Activated naive CD4-positive, alpha-beta T cell treated with anti-CD3 and anti-CD28 coated beads, Interleukin-2, amount 10 ng/mL, durations not matched to agents 7 days and 5 days (primary cell): Measurements from ENCODE around the gene SEMA4B.
"Not testable (repeated sequence)": the region's sequence is repeated elsewhere in the genome, so short reads cannot be mapped to it uniquely, and the experiment has no call there.

ENCODE experiments used
- CTCF ChIA-PET: fragments of 350-600 bp; sonication (Branson Sonifier 250); formaldehyde crosslinking; loops from one replicate; lab custom pipeline; 2021; ENCODE audit warnings: antibody characterized with exemption; lab: Charles Lee
- DNase-seq: peaks from one replicate; pipeline ENCODE4 v3.0.0-alpha.2; 2020
- H3K27ac Mint-ChIP-seq: one replicate; pipeline ENCODE4 v1.8.0; 2021; ENCODE audit warnings: mild to moderate bottlenecking, moderate library complexity, mixed read lengths
- H3K27me3 Mint-ChIP-seq: one replicate; pipeline ENCODE4 v1.8.0; 2021; ENCODE audit warnings: mild to moderate bottlenecking, mixed read lengths
- H3K36me3 Mint-ChIP-seq: one replicate; pipeline ENCODE4 v1.8.0; 2021; ENCODE audit warnings: mixed read lengths
- H3K4me1 Mint-ChIP-seq: one replicate; pipeline ENCODE4 v1.8.0; 2021; ENCODE audit warnings: mixed read lengths
- H3K4me3 Mint-ChIP-seq: one replicate; pipeline ENCODE4 v1.8.0; 2021; ENCODE audit warnings: mild to moderate bottlenecking, moderate library complexity, mixed read lengths
- H3K9me3 Mint-ChIP-seq: one replicate; pipeline ENCODE4 v1.8.0; 2021; ENCODE audit warnings: mixed read lengths

Gene SEMA4B

DNA sequence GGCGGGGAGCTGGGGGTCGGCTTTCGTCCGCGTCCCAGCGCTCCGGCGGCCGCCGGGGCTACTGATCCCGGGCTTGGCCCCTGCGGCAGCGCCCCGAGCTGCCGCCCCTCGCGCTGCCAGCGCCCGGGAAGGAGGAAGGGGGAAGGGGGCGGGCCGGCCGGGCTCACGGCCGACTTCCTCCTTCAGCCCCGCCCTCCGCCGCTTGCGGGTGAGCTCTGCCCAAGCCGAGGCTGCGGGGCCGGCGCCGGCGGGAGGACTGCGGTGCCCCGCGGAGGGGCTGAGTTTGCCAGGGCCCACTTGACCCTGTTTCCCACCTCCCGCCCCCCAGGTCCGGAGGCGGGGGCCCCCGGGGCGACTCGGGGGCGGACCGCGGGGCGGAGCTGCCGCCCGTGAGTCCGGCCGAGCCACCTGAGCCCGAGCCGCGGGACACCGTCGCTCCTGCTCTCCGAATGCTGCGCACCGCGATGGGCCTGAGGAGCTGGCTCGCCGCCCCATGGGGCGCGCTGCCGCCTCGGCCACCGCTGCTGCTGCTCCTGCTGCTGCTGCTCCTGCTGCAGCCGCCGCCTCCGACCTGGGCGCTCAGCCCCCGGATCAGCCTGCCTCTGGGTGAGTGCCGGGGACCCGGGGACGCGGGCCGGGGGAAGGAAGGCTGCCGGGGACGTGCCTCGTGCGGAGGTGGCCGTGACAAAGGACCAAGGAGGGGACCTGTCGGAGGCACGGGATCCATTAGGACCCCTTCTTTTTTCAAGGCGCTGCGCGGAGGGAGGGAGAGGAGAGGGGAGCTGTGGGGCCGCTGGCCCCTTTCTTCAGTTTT is at the start of gene SEMA4B:
SEMA4B (plus strand) TSS at position 201 of the 814 bp plus-strand sequence; CDS start at position 450, 249 bp downstream.
- H3K27ac Mint-ChIP-seq = peak within 1 kb of the TSS; percentile 64
- peaks cover 26% of the 10 kb centered on the region for H3K4me1 Mint-ChIP-seq
- H3K4me3 Mint-ChIP-seq = peak within 1 kb of the TSS; percentile 83
- H3K36me3 Mint-ChIP-seq = peaks cover 5% of the 10 kb centered on the region
- CTCF ChIA-PET = interaction anchor here (0.8 to 3.3 kb wide), 4 partner anchors 10 to 31 kb away, joined by 3 to 17 read pairs (median 8); partner anchors contain the start of gene CIB1
- DNase-seq = peak; percentile 87
- H3K9me3 Mint-ChIP-seq = no peaks in the 10 kb centered on the region
- H3K27me3 Mint-ChIP-seq = peaks cover 22% of the 10 kb centered on the region

DNA sequence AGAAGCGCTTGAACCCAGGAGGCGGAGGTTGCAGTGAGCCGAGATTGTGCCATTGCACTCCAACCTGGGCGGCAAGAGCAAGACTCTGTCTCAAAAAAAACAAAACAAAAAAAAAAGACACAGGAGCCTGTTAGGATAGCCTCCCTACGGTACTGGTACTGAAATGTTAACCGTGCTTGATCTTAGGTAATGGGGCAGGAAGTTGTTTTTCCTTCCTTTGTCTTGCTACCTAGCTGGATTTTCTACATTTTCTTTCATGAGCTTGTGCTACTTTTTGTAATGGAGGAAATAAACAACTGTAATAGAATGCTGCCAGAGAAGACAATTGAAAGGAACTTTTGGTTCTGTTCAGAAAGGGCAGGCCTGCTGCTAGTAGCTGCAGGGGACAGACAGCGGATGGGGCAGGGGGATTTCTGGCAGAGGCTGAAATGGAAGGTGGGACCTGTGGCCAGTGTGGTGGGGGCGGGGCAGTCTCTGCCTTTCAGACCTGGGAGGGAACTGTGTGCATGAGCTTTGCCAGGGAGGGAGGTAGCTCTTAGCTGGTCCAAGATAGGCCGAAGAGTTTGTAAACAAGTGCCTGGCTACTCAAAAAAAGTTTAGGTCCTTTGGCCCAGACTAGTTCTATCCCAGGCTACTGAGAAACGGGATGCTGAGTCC is 49.0 kb upstream of the SEMA4B start:
- Mint-ChIP-seq H3K4me3 (no peak overlapping the region), H3K36me3 (no peaks in the 10 kb centered on the region), H3K27ac (no peak overlapping the region), H3K4me1 (peaks cover 8% of the 10 kb centered on the region), H3K27me3 (peaks cover 17% of the 10 kb centered on the region), H3K9me3 (no peaks in the 10 kb centered on the region)
- DNase-seq = no peak
- CTCF ChIA-PET = interaction anchor here (0.9 to 1.9 kb wide), 5 partner anchors 9 to 134 kb away, joined by 3 to 7 read pairs (median 5); no protein-coding TSS in a partner anchor

- H3K4me1 Mint-ChIP-seq = peaks cover 20% of the 10 kb centered on the region
- no peaks in the 10 kb centered on the region for H3K9me3 Mint-ChIP-seq
- CTCF ChIA-PET = interaction anchor here (1.2 kb wide), 1 partner anchor 67 kb away, joined by 5 read pairs; no protein-coding TSS in a partner anchor
- peaks cover 17% of the 10 kb centered on the region for H3K27me3 Mint-ChIP-seq
- no peak overlapping the region for H3K27ac Mint-ChIP-seq
- no peak overlapping the region for H3K4me3 Mint-ChIP-seq
- no peaks in the 10 kb centered on the region for H3K36me3 Mint-ChIP-seq
- DNase-seq = no peak
Measured at GRCh38 chr15:90153658-90154057, 47.5 kb upstream of the SEMA4B start.

- CTCF ChIA-PET = interaction anchor here (1.2 kb wide), 1 partner anchor 67 kb away, joined by 5 read pairs; no protein-coding TSS in a partner anchor
- H3K36me3 Mint-ChIP-seq = no peaks in the 10 kb centered on the region
- no peak for DNase-seq
- no peak overlapping the region for H3K4me3 Mint-ChIP-seq
- H3K27me3 Mint-ChIP-seq = peaks cover 18% of the 10 kb centered on the region
- H3K9me3 Mint-ChIP-seq = no peaks in the 10 kb centered on the region
- H3K4me1 Mint-ChIP-seq = peaks cover 23% of the 10 kb centered on the region
- H3K27ac Mint-ChIP-seq = no peak overlapping the region
Measured at GRCh38 chr15:90154246-90154645, 46.9 kb upstream of the SEMA4B start.

- H3K9me3 Mint-ChIP-seq = no peaks in the 10 kb centered on the region
- no peak overlapping the region for H3K4me3 Mint-ChIP-seq
- CTCF ChIA-PET = interaction anchor here (0.6 kb wide), 1 partner anchor 11 kb away, joined by 4 read pairs; no protein-coding TSS in a partner anchor
- H3K27me3 Mint-ChIP-seq = peaks cover 18% of the 10 kb centered on the region
- no peaks in the 10 kb centered on the region for H3K36me3 Mint-ChIP-seq
- no peak for DNase-seq
- H3K27ac Mint-ChIP-seq = no peak overlapping the region
- H3K4me1 Mint-ChIP-seq = peaks cover 23% of the 10 kb centered on the region
Measured at GRCh38 chr15:90154861-90155626, 46.1 kb upstream of the SEMA4B start.

DNA sequence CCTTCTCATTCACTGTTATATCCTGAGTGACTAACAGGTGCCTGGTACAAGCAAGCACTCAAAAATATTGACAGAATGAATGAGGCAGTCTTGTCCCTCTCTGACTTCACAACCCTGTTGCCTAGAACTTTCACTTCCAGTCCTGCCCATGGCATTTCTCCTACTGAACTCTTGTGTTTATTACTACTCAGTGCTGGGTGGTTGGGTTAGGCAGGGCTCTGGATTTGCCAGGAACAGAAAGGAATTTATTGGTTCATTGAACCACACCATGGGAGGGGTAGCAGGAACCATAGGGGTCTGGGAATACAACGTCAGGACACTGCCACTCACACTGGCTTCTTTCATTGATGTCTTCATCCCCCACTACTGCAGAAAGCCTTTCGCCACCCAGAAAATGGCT is 41.9 kb upstream of the SEMA4B start:
- CTCF ChIA-PET = no interaction called here
- H3K9me3 Mint-ChIP-seq = no peaks in the 10 kb centered on the region
- peaks cover 46% of the 10 kb centered on the region for H3K27me3 Mint-ChIP-seq
- peaks cover 17% of the 10 kb centered on the region for H3K4me1 Mint-ChIP-seq
- no peak overlapping the region for H3K27ac Mint-ChIP-seq
- no peaks in the 10 kb centered on the region for H3K36me3 Mint-ChIP-seq
- no peak overlapping the region for H3K4me3 Mint-ChIP-seq
- DNase-seq = no peak

- Mint-ChIP-seq H3K4me3 (no peak overlapping the region), H3K36me3 (no peaks in the 10 kb centered on the region), H3K27ac (no peak overlapping the region), H3K27me3 (peaks cover 45% of the 10 kb centered on the region), H3K4me1 (peaks cover 17% of the 10 kb centered on the region), H3K9me3 (no peaks in the 10 kb centered on the region)
- no peak for DNase-seq
- CTCF ChIA-PET = interaction anchor here (0.7 to 1.7 kb wide), 4 partner anchors 58 to 321 kb away, joined by 3 to 5 read pairs (median 4); no protein-coding TSS in a partner anchor
Measured at GRCh38 chr15:90160781-90161727, 40.1 kb upstream of the SEMA4B start.

DNA sequence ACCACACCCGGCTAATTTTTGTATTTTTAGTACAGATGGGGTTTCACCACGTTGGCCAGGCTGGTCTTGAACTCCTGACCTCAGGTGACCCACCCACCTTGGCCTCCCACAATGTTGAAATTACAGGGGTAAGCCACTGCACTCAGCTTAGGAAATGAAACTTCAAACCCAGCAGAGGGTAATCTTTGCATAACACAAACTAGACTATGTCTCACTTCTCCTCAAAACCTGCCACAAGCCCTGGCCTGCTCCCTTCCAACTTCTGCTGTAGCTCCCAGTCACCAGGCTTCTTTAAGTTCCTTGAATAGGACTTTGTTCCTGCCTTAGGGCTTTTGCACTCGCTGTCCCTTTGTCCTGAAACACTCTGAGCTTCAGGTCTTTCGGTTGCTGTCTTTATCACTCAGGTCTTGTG is 39.2 kb upstream of the SEMA4B start:
- no peak for DNase-seq
- Mint-ChIP-seq H3K4me1 (peaks cover 15% of the 10 kb centered on the region), H3K9me3 (no peaks in the 10 kb centered on the region), H3K36me3 (no peaks in the 10 kb centered on the region), H3K27me3 (peaks cover 45% of the 10 kb centered on the region), H3K27ac (no peak overlapping the region), H3K4me3 (no peak overlapping the region)
- CTCF ChIA-PET = interaction anchor here (0.7 to 1.7 kb wide), 4 partner anchors 58 to 320 kb away, joined by 3 to 5 read pairs (median 4); no protein-coding TSS in a partner anchor

- Mint-ChIP-seq H3K36me3 (no peaks in the 10 kb centered on the region), H3K27ac (no peak overlapping the region), H3K9me3 (no peaks in the 10 kb centered on the region), H3K4me1 (peaks cover 10% of the 10 kb centered on the region), H3K27me3 (peaks cover 42% of the 10 kb centered on the region), H3K4me3 (no peak overlapping the region)
- CTCF ChIA-PET = interaction anchor here (1.6 to 1.7 kb wide), 2 partner anchors 56 to 59 kb away, joined by 4 read pairs; no protein-coding TSS in a partner anchor
- DNase-seq = no peak
Measured at GRCh38 chr15:90162956-90163355, 38.2 kb upstream of the SEMA4B start.

- H3K9me3 Mint-ChIP-seq, DNase-seq, H3K4me3 Mint-ChIP-seq, H3K27ac Mint-ChIP-seq, H3K4me1 Mint-ChIP-seq, H3K36me3 Mint-ChIP-seq: not testable (repeated sequence)
- peaks cover 35% of the 10 kb centered on the region for H3K27me3 Mint-ChIP-seq
- CTCF ChIA-PET = interaction anchor here (0.6 to 1.6 kb wide), 3 partner anchors 55 to 124 kb away, joined by 3 to 4 read pairs (median 3); no protein-coding TSS in a partner anchor
Measured at GRCh38 chr15:90164239-90164638, 36.9 kb upstream of the SEMA4B start.

- H3K4me3 Mint-ChIP-seq = no peak overlapping the region
- H3K4me1 Mint-ChIP-seq = peaks cover 5% of the 10 kb centered on the region
- CTCF ChIA-PET = interaction anchor here (1.3 kb wide), 1 partner anchor 57 kb away, joined by 3 read pairs; no protein-coding TSS in a partner anchor
Measured at GRCh38 chr15:90165157-90165556, 36.0 kb upstream of the SEMA4B start.

GRCh38 chr15:90165659-90166489 is 35.3 kb upstream of the SEMA4B start:
- Mint-ChIP-seq H3K4me3 (no peak overlapping the region), H3K4me1 (peaks cover 5% of the 10 kb centered on the region), H3K36me3 (no peaks in the 10 kb centered on the region), H3K9me3 (no peaks in the 10 kb centered on the region), H3K27me3 (peaks cover 31% of the 10 kb centered on the region), H3K27ac (no peak overlapping the region)
- CTCF ChIA-PET = interaction anchor here (0.6 to 1.9 kb wide), 6 partner anchors 10 to 292 kb away, joined by 3 to 8 read pairs (median 4); no protein-coding TSS in a partner anchor
- DNase-seq = no peak

More at GRCh38 chr15:90165157-90165556, 36.0 kb upstream of the SEMA4B start:
- H3K27ac Mint-ChIP-seq = no peak overlapping the region
- peaks cover 35% of the 10 kb centered on the region for H3K27me3 Mint-ChIP-seq
- DNase-seq = no peak
- H3K9me3 Mint-ChIP-seq = no peaks in the 10 kb centered on the region
- H3K36me3 Mint-ChIP-seq = no peaks in the 10 kb centered on the region
